OCI-M2 (cell line): ENCODE measurements around the gene CENPA.
"Not testable (repeated sequence)": the region's sequence is repeated elsewhere in the genome, so short reads cannot be mapped to it uniquely, and the experiment has no call there.

Experiments used
- DNase-seq: peaks from one replicate; lab custom pipeline; 2025; ENCODE audit not compliant: unreplicated experiment; lab: John Stamatoyannopoulos, UW

The CENPA gene

DNA sequence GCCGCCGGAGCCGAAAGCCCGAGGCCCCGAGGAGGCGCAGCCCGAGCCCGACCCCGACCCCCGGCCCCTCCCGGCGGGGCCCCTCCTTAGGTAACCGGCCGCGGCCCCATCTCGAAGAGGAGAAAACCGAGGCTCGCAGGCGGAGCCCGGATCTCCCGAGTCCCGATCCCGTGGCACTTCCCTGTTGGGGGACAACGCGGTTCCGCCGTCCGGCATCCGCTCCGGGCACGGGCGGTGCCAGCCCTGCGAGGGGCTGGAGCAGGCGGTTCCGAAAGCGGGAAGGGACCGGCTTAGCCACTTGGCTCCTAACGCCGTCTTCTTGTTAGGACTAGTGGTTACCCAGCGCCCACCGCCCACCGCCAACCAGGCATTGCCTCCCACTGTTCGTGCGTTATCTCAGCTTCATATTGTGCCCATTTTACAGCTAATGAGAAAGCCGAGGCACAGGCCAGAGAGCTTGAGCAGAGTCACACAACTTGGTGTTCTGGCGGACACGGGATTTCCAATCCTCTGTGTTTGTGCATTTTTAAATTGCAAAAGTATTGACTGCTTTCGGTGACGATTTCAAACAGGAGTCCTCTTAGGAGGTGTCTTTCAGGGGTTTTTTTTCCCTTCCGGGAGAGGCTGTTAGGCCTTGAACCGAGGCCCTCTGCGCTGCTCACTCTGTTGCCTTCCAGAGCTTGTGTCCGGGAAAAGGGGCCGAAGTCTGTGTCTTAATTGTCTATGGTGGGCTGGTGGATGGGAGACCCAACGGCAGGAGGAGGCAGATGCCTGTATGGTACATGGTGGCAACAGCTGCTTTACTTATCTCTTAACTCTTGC lies 562 bp downstream of the CENPA start:
- no peak for DNase-seq

DNA sequence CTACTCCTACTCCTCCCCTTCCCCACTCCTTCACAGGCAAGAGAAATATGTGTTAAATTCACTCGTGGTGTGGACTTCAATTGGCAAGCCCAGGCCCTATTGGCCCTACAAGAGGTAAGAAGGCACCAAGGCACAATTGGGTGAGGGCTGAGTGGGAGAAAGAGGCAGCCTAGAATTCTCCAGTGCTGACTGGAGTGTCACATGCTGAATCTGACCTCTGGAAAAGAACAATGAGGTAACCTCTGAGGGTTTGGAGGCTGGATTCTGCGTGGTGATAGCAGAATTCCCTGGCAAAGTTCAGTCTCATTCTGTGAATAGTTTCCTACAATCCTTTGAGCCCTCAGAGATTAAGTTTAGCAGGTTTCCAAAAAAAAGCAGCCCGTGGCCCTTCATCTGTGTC lies 6.9 kb downstream of the CENPA start:
- no peak for DNase-seq

DNA sequence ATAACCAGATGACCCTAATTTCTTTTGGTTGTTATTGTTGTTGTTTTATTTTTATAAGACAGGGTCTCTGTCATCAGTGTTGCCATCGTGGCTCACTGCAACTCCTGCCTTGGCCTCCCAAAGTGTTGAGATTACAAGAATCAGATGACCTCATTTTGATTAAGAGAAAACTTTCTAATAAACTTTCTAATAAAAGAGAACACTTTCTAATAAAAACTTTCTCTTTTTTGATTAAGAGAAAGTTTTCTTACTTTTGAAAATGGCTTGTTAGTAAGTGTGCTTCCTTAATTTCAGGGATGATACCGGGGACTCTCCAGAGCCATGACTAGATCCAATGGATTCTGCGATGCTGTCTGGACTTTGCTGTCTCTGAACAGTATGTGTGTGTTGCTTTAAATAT lies 7.7 kb downstream of the CENPA start:
- DNase-seq = no peak

DNA sequence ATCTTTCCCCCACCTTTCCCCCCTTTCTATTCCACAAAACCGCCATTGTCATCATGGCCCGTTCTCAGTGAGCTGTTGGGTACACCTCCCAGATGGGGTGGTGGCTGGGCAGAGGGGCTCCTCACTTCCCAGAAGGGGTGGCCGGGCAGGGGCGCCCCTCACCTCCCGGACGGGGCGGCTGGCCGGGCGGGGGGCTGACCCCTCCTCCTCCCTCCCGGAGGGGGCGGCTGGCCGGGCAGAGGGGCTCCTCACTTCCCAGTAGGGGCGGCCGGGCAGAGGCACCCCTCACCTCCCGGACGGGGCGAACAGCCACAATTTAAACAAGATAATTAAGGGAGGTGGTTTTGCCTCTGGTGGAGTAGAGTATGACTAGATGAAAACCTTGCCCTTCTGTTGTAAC lies 9.3 kb downstream of the CENPA start:
- not testable (repeated sequence) for DNase-seq

DNA sequence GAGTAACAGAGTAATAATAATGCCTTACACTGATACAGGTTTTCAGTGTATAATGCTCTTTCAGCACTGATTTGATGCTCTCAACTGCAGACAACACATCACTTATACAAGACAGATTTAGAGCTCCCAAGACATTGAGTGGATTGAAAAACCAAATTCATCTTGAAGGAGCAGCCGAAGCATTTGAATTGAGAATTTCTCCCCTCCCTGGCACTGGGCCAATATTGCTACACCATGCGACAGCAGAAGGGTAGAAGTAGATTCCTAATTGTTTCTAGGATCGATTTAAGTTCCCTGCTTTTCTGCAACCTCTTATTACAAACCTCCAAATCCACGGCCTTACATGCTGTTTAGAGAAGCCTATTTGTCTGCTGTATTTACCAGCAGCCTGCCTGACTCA lies 15.5 kb downstream of the CENPA start:
- DNase-seq = no peak

DNA sequence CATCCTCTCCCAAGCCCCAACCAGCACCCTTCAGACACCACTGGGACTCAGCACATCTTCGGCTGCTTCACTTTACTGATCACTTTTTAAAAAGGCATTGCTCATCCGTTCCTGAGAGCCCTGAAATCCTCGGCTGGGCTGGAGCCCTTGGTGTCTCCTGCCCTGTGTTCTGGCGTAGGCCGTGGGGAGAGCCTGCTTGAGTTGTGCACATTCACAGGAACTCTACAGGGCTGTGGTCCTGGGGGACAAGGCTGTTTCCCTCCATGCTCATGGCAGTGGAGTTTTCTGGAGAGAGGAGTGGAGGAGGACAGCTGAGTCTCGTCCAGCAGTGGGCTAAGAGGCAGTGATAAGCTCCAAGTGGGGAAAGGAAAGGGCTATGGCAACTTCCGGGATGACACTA lies 15.9 kb downstream of the CENPA start:
- no peak for DNase-seq

DNA sequence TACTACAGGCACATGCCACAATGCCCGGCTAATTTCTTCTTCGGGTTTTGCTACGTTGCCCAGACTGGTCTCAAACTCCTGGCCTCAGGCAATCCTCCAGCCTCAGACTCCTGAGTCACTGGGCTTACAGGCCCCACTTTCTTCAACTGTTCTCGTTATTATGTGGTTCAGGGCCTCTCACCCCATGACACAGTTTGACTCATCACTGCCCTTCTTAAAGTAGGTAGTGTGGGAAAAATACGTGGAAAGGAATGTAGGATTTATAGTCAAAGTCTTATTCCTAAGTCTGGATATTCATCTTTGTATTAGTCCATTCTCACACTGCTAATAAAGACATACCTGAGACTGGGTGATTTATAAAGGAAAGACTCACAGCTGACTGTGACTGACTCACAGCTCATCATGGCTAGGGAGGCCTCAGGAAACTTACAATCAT lies 19.4 kb downstream of the CENPA start:
- DNase-seq = no peak

DNA sequence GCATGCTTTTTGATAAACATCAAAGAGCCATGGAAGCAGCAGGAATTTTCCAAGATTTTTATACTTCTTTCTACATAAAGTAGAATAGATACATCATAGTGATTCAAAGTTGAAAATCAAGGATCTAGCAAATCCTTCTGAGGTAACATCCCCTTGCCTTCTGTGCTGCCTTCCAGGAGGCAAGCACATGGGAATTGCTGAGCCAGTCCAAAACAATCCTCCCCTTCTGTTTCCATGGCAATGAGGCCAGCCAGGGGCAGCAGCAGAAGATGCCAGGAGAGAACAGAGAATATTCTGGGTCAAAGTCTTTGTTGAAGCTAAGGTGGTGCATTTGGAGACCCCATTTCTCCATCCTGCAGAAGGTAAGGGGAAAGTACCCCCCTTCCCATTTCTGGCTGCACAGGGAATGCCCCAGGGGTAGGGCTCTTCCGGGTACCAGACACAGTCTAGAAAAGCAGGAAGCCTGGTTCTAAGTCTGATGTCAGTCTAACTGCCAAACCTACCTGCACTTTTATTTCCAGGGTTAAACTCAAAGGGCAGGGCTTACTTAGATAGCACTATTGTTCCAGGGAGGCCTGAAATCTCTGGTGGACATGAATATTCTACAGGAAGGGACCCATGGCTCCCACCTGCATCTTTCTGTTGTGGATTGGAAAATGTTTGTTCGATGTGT lies 22.1 kb downstream of the CENPA start:
- no peak for DNase-seq

DNA sequence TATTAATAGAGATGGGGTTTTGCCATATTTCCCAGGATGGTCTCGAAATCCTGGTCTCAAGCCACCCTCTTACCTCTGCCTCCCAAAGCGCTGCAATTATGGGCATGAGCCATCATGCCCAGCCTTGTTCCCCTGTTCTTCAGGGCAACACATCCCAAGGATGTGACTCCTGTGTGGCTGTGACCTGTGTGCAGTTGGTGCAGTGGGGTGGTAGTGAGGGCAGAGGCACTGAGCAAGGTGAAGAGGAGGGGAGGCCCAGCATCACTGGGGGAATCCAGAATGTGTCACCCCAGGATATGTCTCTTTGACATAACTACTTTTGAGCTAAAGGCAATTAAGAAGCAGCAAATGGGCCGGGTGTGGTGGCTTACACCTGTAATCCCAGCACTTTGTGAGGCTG lies 23.4 kb downstream of the CENPA start:
- DNase-seq = no peak

DNA sequence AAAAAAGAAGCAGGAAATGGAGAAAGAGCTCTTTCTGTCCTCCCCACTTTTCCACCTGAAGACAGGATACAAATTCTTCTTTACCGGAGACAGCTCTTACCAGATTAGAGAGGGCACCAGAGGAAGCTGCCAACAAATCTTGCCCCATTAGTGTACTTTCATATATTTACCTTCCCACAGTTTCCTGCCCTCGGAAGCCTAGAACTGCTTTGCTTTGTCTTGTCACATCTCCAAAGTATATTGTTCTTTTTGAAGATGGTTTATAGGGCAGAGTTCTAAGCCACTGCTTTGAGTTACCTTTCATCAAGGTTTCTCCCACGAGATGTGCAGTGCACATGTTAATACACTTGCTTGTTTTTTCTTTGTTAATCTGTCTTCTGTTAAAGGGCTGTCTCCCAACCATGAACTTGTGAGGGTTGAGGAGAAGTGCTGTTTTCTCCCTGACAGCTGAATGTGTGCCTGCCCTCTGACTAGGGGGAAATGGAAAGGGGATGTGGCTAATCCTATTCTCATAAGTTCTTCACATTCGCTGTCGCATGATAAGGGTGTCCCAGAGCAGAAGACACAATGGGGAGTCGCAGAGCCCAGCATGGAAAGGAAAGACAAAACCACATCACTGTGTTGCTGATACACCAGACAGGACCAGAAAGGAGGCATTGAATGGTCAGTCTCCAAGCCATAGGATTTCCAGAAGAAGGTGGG lies 24.2 kb downstream of the CENPA start:
- DNase-seq = peak; percentile 22

DNA sequence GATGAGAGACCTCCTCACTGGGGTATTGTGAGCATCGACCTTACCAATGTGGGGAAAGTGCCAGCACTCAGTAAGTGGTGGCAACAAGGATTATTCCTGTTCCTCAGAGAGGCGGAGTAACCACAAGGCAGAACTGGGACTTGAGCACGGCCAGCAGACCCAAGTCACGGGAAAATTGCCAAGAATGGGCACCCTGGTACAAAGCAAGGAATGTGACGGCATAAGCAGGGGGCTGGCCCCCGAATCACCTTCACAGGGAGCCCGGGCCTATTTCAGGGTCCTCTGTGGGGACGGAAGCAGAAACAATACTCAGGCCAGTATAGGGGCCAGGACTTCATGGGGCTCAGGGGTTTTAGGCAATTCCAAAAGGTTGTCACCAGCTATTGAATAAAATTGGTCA lies 25.4 kb downstream of the CENPA start:
- no peak for DNase-seq

DNA sequence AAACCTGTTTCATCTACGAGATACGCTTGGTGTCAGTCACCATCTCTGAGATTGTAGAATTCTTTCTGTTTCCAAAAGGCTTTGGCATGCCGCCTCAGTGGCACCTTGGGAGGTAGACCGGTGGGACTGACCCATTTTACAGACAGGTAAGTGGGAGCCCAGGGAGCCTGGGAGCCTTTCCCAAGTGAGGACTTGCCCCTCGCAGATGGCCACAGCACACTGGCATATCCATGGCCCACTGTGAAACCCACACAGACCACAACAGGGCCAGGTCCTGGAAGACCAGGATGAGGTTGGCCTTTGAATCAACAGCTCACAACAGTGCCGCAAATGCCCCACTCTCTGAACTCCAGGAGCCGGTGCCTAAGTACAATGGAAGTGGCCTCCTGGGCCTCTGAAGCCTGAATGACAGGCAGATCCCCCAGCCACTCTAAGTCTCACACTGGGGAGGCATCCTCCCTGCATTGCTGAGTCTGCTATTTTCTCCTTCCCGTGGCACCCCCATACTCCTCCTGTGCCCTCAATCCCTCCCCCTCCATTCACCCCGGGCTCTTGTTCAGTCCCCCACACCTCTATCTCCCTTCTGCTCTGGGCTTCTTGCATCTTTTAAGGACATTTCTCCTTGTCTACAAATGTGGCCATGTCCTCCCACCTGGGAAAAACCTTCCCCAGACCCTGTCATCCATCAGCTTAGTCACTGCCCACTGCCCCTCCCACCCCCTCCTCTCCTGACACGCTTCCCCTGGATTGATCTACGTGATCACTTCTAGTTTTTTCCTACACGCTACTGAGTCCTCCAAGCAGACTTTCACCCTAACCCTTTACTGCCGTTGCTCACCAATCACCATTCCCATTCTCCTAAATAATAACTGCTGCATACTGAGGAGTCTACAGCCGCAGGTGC lies 26.2 kb downstream of the CENPA start:
- DNase-seq = no peak

DNA sequence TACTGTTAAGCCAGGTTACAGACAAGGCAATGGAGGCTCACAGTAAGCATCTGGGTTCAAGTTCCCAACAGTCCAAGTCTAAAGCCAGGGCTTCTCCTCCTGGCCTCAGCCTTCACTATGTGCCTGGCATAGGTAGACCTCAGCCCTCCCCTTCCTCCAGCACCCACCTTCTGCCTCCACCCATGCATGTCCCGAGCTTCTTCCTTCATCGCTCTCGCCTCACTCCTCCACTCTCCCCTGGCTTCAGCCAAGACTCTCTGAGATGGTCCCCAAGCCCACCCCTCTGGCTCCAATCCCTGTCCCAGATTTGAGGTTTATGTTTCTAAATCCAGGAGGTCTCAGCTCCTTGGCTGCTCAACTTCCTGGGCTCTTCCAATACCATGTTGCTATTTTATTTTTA lies 26.9 kb downstream of the CENPA start:
- DNase-seq = no peak

DNA sequence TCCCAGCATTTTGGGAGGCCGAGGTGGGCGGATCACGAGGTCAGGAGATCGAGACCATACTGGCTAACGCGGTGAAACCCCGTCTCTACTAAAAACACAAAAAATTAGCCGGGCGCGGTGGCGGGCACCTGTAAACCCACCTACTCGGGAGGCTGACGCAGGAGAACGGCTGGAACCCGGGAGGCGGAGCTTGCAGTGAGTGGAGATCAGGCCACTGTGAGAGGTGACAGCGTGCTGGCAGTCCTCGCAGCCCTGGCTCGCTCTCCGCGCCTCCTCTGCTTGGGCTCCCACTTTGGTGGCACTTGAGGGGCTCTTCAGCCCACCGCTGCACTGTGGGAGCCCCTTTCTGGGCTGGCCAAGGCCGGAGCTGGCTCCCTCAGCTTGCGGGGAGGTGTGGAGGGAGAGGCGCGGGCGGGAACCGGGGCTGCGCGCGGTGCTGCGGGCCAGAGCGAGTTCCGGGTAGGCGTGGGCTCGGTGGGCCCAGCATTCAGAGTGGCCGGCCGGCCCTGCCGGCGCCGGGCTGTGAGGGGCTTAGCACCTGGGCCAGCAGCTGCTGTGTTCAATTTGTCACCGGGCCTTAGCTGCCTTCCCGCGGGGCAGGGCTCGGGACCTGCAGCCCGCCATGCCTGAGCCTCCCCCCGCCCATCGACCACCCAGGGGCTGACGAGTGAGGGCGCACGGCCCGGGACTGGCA lies 28.4 kb downstream of the CENPA start:
- DNase-seq = not testable (repeated sequence)

DNA sequence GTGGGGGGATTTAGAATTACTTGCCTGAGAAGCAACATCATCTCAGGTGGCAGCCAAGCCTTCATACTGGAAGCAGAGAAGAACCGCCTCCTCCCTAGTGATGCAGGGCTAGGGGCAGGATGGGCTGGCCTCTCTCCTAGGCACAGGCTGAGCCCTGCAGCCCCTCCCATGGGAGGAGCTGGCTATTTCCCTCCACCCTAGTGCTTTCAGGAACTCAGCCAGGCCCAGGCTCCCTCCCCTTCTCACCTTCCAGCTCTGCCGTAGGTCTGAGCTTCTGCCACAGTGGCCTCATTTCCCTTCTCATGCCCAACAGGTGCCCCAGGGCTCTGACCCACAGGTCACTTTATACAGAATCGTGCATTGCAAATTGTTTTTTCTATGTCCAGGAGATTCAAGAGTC lies 31.0 kb downstream of the CENPA start:
- DNase-seq = no peak

DNA sequence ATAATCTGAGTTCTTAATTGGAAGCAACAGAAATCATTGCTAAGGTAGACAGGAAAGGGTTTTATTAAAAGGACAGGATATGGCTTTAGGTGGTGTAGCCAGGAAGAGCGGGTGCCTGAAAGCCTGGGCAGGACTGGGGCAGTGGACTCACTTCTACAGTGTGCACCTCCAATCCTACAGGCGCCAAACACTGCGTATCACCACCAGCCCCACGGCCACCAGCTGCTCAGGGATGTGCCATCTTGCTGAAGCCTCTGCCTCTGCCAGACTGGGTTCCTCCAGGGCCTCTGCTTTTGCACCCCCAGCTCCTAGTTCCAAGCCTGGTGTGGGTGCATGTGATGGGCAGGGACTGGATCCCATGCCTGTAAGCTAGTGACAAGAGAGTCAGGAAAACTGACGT lies 32.4 kb downstream of the CENPA start:
- no peak for DNase-seq

DNA sequence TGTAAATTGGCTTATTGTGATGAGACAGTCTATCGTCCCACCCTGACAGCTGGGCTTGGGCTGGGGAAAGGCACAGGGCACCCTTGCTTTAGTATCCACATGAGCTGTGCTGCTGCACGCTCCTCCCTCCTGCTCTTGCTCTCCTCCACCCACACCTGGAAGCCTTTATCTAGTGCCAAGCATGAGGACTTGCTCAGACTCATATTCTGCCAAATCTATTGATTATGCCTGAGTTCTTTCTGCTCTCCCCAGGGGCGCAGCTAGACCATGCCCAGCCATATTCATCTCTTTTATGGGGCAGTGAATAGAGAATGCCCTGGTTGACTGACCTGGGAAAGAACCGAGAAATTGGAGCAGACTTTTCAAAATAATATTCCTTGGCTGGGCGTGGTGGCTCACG lies 33.1 kb downstream of the CENPA start:
- no peak for DNase-seq

DNA sequence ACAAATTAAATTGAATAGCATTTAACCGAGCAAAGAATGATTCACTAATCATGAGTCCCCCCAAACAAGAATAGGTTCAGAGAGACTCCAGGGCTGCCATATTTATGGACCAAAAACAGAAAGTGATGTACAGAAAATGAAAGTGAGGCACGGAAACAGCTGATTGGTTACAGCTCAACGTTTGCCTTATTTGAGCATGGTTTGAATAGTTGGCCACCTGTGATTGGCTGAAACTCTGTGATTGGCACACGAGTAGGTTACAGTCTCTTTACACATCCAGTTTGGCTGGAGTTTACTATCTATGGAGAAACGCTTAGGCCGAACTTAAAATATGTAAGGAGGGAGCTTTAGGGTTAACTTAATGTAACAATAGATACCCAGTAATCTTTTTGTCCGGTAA lies 35.1 kb downstream of the CENPA start:
- no peak for DNase-seq

DNA sequence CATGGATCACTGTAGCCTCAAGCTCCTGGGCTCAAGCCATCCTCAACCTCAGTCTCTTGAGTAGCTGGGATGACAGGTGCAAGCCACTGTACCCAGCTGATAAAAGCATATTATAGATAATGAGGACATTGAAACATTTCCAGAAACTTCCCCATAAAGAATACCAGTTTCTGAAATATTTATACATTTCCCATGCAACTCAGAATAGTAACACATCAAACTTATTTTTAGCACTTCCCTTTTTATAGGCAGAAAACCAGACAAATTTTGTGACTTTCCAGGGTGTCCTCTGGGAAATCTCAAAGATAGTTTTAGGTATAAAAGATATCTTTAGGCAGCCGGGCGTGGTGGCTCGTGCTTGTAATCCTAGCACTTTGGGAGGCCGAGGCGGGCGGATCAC lies 37.0 kb downstream of the CENPA start:
- DNase-seq = no peak

DNA sequence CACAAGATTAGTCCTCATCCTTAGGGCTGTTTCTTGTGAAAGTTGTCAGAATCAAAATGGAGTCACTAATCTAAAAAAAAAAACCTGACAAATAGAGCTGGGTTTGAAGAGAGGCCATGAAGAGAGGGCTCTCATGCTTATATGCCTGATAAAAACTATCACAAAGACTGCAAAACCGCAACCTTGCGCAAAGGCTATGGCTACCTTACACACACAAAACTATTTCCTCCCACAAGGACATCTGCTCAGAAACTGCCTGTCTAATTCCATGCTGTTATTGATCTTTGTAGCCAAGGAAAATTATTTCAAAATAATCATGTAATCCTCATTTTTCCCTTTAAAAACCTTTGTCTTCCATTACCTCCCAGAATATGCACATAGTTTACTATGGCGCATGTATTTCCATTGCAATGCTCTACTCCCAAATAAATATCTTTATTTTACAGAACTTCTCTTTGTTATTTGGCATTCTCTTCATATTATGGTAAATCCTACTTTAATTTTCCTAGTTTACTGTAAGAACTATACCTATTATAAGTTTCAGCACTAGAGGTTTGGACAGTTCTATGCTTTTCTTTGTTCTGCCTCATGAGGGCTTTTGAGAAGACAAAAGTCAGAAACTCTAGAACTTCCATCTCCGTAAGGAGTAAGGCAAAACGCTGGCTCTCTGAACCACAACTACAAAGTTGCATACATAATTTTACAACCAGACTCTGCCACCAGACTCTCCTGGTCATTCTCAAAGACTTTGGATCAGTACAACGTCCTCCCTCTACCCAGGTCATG lies 52.5 kb downstream of the CENPA start:
- DNase-seq = no peak
